ENCODE measurements around the gene LAMC2. TPM values are rescaled to one million over a fixed set of nuclear protein-coding genes. Genes with fewer than 3 reads are reported as not detected.

The LAMC2 gene
- polyA plus RNA-seq, 6 donors from 2014 or later: not detected

DNA sequence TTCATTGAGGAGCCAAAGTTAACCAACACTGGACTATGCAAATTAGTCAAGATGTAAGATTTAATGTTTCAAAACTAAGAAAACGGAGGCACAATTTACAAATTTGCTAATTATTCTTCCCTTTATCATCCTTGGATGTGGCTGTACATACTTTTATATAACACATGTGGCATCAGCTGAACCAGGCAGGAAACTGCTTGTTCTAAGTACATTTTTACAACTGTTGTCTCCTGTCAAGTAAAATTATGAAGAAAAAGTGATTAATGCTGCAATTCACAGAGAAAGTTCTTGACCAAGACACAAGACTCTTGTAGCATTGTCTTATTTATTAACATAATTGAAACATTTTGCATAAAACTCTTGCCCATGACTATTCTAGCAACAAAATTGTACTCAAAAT is 61.9 kb downstream of the LAMC2 start:
- DNase-seq (no peak), ATAC-seq (ENCODE audit: low read depth in 2 of 2) (no peak)
- no peaks in the 10 kb centered on the region for H3K4me1 Mint-ChIP-seq
- H3K9me3 Mint-ChIP-seq: peaks cover 0 to 2% (median 0%) of the 10 kb centered on the region in 7 donors
- H3K27ac Mint-ChIP-seq: no peak overlapping the region
- no peak overlapping the region for H3K4me3 Mint-ChIP-seq
- H3K36me3 Mint-ChIP-seq: no peaks in the 10 kb centered on the region
- H3K27me3 Mint-ChIP-seq: peaks cover 36 to 58% (median 57%) of the 10 kb centered on the region in 3 donors

DNA sequence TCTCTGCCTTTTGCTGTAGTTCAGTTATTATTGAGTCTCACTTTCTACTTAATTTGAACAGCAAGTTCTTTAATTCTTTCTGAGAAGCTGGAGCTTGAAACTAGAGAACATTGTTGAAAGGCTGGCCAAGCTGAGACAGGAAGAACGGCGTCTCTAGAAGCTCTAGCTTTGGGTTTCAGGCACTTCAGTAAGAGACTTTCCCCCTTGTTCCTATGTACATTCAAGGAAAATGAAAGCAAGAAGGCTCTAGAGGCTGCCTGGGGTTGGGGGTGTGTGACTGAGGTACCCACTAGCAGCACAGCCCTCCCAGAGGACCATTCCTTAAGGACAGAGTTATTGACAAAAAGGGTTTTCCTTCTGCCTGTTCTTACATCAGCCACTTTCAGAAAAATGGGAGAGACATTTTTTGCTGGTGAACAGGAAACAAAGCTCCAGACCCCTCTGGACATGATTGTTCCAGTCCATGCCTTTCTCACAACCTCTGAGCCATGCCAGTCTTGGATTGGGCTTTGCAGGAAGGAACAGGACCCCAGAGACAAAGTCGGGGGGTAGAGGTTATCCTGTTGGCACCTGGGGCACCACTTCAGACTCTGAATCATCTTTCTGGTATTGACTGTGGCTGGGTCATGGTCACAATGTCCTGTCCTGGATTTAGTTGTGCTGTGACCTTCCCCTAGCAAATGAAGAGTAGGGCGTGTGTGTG is 63.1 kb downstream of the LAMC2 start:
- Mint-ChIP-seq H3K9me3 (peaks cover 0 to 2% (median 0%) of the 10 kb centered on the region in 7 donors), H3K4me3 (no peak overlapping the region)
- no peak for ATAC-seq (ENCODE audit: low read depth in 2 of 2)

DNA sequence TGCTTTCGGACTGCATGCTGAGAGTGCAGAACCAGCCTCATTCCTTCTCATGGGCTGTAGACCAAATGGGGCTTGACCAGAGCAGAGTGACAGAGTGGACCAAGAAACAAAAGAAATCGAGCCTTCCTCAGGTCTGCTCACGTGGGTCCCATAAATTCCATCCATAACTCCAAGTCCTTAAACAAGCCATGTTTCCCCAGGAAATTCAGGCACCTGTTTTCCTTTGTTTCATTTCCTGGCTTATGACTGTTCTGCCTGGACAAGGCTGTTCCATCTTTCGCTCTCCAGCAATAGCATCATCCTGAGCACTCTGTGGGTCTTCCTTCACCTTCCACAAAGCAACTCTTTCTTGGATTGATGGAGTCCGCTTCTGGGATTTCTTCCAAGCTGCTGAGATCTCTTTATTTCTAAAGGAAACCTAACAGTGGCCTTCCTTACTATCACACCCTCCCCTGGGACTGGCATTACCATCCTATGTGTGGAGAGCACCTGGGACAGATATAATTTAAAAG is 63.9 kb downstream of the LAMC2 start:
- no peak overlapping the region for H3K27ac Mint-ChIP-seq
- H3K4me1 Mint-ChIP-seq: no peaks in the 10 kb centered on the region
- ATAC-seq (ENCODE audit: low read depth in 2 of 2): no peak

More for the DNA sequence above, 63.1 kb downstream of the LAMC2 start:
- no peaks in the 10 kb centered on the region for H3K4me1 Mint-ChIP-seq
- H3K27me3 Mint-ChIP-seq: peaks cover 40 to 48% (median 47%) of the 10 kb centered on the region in 3 donors
- no peaks in the 10 kb centered on the region for H3K36me3 Mint-ChIP-seq
- H3K27ac Mint-ChIP-seq: no peak overlapping the region
- no peak for DNase-seq

DNA sequence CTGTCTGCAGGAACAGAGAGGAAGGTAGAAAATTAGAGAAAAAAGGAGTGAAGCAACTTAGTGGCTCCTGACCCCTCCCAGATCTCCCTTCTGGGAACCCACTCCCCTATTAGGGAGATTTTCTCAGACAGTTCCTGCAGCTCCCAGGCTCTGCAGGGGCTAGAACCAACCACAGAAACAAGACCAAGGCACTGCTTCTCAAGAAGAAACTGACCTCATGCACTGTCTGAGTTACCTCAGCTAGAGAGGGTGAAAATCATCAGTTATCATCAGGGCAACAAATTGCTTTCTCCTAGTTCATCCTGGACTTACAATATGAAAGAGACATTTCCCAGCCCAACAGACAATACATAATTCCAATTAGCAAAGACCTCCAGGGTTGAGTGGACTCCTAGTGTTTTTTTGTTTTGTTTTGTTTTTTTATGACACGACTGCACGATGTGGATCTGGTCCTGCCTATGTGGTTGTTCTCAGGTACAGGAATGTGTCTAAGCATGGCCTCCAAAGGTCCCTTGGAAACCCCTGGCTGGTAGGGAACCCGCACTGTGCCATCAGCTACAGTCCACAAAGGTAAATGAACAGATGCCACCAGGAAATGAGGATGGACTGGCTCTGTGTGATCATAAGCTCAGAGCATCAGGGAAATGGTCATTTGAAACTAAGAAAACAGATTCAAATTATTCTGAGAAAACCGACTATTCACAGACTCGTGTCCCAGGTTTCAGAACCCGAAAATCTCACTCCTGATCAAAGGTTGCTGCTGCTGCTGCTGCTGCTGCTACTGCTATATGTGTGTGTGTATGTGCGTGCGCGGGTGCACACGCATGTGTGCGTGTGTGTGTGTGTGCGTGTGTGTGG is 65.3 kb downstream of the LAMC2 start:
- DNase-seq (no peak), ATAC-seq (ENCODE audit: low read depth in 2 of 2) (no peak)
- Mint-ChIP-seq H3K4me1 (no peaks in the 10 kb centered on the region), H3K36me3 (no peaks in the 10 kb centered on the region), H3K27me3 (peaks cover 33 to 46% (median 38%) of the 10 kb centered on the region in 3 donors), H3K4me3 (no peak overlapping the region), H3K9me3 (peaks cover 0 to 8% (median 0%) of the 10 kb centered on the region in 7 donors), H3K27ac (no peak overlapping the region)

More for the DNA sequence above, 63.9 kb downstream of the LAMC2 start:
- no peak for DNase-seq
- Mint-ChIP-seq H3K27me3 (peaks cover 40 to 47% (median 47%) of the 10 kb centered on the region in 3 donors), H3K9me3 (peaks cover 0 to 4% (median 0%) of the 10 kb centered on the region in 7 donors), H3K4me3 (no peak overlapping the region), H3K36me3 (no peaks in the 10 kb centered on the region)

DNA sequence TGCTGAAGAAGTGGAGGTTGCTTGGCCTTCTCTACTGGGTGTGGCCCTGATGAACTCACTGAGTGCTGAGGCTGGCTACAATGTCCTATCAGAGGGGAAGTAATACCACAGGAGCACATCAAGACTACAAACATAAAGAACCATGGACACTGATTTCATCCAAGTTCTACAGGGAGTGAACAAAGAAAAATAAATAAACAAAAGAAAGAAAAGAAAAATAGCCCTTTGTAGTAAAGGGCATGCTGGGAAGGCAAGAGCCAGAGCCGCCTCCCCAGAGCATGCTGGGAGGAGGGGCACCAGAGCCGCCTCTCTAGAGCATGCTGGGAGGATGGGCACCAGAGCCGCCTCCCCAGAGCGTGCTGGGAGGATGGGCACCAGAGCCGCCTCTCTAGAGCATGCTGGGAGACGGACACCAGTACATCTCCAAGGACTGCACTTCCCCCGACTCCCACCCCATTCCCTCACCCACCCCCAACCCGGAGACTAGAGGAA is 65.9 kb downstream of the LAMC2 start:
- Mint-ChIP-seq H3K9me3 (peaks cover 0 to 8% (median 0%) of the 10 kb centered on the region in 7 donors), H3K27ac (no peak overlapping the region), H3K4me1 (no peaks in the 10 kb centered on the region), H3K4me3 (no peak overlapping the region), H3K36me3 (no peaks in the 10 kb centered on the region), H3K27me3 (peaks cover 29 to 43% (median 31%) of the 10 kb centered on the region in 3 donors)
- ATAC-seq (ENCODE audit: low read depth in 2 of 2) (no peak), DNase-seq (no peak)

DNA sequence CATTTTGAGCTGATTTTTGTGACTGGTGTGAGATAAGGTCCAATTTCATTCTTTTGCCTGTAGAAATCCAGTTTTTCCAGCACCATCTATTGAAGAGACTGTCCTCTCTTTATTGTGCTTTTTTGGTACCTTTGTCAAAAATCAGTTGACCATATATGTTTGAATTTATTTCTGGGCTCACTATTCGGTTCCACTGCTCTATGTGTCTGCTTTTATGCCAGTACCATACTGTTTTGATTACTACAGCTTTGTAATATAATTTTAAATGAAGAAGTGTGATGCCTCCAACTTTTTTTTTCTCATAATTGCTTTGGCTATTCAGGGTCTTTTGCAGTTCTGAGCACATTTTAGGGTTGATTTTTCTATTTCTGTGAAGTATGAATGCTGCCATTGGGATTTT is 69.0 kb downstream of the LAMC2 start:
- Mint-ChIP-seq H3K27ac (no peak overlapping the region), H3K4me1 (no peaks in the 10 kb centered on the region), H3K4me3 (no peak overlapping the region), H3K9me3 (peaks cover 0 to 8% (median 0%) of the 10 kb centered on the region in 7 donors), H3K36me3 (no peaks in the 10 kb centered on the region), H3K27me3 (peaks cover 26 to 46% (median 30%) of the 10 kb centered on the region in 3 donors)
- no peak for DNase-seq
- ATAC-seq (ENCODE audit: low read depth in 2 of 2): no peak

DNA sequence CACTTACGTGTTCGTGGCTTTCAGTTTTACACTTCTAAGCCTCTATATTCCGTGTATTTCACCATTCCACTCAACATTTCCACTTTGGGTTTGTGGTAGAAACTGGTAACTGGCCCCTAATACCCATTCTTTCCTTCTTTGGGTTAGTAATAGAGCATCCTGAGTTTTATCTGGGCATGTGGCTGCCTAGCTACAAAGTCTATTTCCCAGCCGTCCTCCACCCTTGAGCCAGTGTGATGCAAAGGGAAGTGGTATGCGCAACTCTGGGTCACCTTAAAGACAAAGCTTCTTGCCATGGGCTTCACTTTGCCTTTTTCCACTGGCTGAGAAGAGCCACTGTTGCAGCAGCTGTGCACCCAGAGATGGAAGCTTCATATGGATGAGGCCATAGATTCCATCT is 73.9 kb downstream of the LAMC2 start:
- no peak overlapping the region for H3K27ac Mint-ChIP-seq
- no peaks in the 10 kb centered on the region for H3K36me3 Mint-ChIP-seq
- peaks cover 19 to 55% (median 21%) of the 10 kb centered on the region in 3 donors for H3K27me3 Mint-ChIP-seq
- no peak for ATAC-seq (ENCODE audit: low read depth in 2 of 2)
- no peak overlapping the region for H3K4me3 Mint-ChIP-seq
- no peaks in the 10 kb centered on the region for H3K4me1 Mint-ChIP-seq
- DNase-seq: no peak
- H3K9me3 Mint-ChIP-seq: peaks cover 0 to 8% (median 0%) of the 10 kb centered on the region in 7 donors

DNA sequence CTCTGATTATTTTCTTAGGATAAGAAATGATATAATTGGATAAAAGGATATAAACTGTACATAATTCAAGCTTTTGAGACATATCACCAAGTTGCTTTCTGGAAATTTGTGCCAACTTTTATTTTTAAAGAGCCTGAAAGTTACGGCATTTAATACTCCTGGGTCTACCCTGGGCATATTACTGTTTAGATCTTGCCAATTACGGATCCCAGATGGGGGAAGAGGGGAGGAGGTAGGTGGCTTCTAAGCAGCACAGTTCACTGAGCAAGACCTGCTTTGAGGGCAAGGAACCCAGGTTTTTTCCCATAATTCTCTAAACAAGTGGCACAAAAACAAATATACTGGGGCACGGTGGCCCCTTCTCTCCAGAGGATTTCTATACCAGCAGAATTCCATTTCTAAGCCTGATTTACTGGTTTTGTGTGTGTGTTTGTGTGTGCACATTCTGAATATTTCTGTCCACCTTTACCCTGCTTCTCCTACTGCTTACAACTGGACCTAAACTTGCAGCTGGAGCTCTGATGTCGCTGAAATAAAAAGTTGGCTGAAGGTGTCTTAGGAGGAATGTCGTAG is 76.7 kb downstream of the LAMC2 start:
- ATAC-seq (ENCODE audit: low read depth in 2 of 2) (no peak), DNase-seq (no peak)
- H3K27me3 Mint-ChIP-seq: peaks cover 31 to 57% (median 47%) of the 10 kb centered on the region in 3 donors
- no peak overlapping the region for H3K27ac Mint-ChIP-seq
- H3K36me3 Mint-ChIP-seq: no peaks in the 10 kb centered on the region
- H3K4me1 Mint-ChIP-seq: no peaks in the 10 kb centered on the region
- H3K4me3 Mint-ChIP-seq: no peak overlapping the region
- no peaks in the 10 kb centered on the region for H3K9me3 Mint-ChIP-seq

DNA sequence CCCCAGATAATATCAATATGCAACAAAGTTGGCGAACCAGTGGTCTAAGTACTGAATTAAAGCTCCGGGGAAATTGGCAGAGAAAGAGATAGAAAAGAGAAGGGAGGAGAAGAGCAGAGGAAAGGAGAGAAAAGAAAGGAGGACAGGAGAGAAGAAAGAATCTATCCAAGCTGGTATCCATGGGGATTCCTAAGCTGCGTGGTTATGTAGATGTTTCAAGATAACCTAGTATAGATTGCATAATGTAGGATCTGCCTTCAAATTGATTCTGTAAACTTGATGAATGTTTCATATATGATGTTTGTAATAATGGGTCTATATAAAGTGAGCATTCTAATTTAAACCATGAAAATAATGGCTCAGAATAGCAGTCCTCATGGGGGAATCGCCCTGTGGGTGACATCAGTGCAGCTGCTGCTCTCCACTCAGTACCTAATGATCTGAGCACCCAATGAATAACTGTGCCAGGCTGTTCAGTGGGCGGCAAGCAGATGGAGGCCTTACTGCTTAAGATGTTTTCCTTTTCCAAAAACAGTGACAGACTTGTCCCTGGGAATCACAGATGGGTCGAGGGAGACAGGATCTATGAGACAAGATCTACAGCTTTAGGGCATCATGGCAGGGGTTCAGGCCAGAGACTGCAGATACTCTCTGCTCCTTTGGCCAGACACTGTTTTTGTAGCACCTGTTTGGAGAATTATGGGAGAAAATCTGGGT is 78.0 kb downstream of the LAMC2 start:
- ATAC-seq (ENCODE audit: low read depth in 2 of 2) (no peak), DNase-seq (no peak)
- Mint-ChIP-seq H3K4me3 (peak overlapping the region in 1 of 8 donors; percentile 58), H3K27ac (no peak overlapping the region), H3K36me3 (no peaks in the 10 kb centered on the region), H3K27me3 (peaks cover 33 to 54% (median 52%) of the 10 kb centered on the region in 3 donors), H3K4me1 (no peaks in the 10 kb centered on the region), H3K9me3 (peaks cover 0 to 2% (median 0%) of the 10 kb centered on the region in 7 donors)

DNA sequence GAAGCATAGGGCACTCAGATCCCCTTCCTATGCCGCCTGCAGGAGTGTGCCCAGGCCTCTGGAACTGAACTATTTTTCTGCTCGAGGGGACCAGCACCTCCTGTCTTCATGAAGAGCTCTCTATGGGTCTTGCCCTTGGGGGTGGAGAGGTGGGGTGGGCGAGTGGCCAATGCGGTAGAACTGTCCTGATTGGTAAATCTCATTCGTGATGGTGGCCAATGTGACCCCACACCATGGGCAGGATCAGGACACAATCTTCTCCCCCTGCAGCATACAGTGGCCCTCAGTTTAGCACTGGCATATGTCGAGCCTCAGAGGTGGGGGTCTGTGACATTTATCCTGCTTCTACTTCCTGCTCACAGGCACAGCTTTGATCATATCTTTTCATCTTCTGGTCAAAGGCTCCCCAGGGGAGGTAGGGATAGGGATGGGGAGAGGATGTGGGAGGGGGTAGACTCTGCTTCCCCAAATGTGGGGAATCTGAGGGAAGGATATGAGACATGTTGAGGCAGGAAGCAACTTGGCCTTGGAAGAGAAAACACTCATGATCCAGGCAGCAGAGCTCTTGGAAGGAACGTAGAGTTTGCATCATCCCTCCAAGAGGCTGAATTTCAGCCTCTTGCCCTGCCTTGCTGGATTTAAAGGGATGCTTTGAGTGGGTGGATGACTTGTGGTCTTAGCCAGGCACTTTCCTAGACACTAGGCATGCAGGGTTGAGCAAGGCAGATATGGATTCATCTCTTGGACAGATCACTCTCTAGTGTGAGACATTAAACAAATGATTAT is 81.8 kb downstream of the LAMC2 start:
- no peak for ATAC-seq (ENCODE audit: low read depth in 2 of 2)
- H3K36me3 Mint-ChIP-seq: no peaks in the 10 kb centered on the region

DNA sequence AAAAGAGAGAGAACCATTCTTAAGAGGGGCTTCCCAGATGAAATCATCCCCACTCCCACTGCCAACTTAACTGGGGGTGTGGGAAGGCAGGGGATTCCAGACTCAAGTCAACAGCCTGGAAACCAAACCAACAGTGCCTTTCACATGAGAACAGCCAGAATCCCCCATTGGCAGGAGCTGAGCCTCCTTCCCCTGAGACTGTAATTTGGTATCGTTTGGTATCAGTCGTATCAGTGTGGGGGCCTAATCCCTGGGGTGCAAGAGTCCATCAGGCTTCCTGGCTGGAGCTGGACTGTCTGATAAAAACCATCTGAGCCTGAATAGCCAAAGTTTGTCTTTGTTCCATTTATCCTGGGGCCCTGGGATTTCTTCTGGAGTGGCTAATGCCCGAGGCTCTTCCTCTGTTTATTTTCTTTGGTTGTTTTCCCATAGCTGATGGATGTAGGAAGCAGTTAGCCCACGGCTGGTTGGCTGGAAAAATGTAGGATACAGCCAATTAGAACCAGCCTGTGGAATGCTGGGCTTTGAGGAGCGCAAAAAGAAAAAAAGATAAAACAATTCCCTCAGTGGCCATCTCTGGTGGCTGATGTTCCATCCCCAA is 84.6 kb downstream of the LAMC2 start:
- DNase-seq (no peak), ATAC-seq (ENCODE audit: low read depth in 2 of 2) (no peak)
- Mint-ChIP-seq H3K4me1 (no peaks in the 10 kb centered on the region), H3K27me3 (peaks cover 20 to 42% (median 35%) of the 10 kb centered on the region in 3 donors), H3K4me3 (no peak overlapping the region), H3K27ac (no peak overlapping the region), H3K36me3 (no peaks in the 10 kb centered on the region), H3K9me3 (peaks cover 0 to 2% (median 0%) of the 10 kb centered on the region in 7 donors)

More for the DNA sequence above, 81.8 kb downstream of the LAMC2 start:
- no peak overlapping the region for H3K4me3 Mint-ChIP-seq
- no peaks in the 10 kb centered on the region for H3K4me1 Mint-ChIP-seq
- DNase-seq: no peak
- peaks cover 0 to 2% (median 0%) of the 10 kb centered on the region in 7 donors for H3K9me3 Mint-ChIP-seq
- H3K27me3 Mint-ChIP-seq: peaks cover 28 to 47% (median 43%) of the 10 kb centered on the region in 3 donors
- no peak overlapping the region for H3K27ac Mint-ChIP-seq

DNA sequence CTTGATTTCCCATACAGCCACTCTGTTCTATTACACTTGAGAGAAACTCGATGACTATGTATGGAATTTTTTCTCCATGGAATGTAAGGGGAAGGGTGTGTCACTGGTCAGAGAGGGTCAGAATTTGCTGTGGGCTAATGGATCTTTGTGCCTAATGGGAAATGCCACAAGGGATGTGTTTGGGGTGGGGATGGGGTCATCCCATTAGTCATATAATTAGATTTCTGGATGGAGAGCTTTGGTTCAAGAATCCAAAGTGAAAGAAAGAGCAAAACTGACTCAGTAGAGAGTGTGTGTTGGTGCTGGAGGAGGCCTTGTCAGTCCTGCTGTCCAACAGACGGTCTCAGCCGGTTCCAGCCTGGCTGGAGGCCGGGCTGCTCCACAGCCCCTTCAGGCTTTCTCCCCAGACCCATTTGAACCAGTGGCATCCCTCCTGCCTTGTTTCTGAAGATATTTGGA is 86.4 kb downstream of the LAMC2 start:
- Mint-ChIP-seq H3K4me1 (no peaks in the 10 kb centered on the region), H3K27me3 (peaks cover 13 to 27% (median 24%) of the 10 kb centered on the region in 3 donors), H3K36me3 (no peaks in the 10 kb centered on the region), H3K27ac (peak overlapping the region in 2 of 6 donors; percentile 12 to 38), H3K9me3 (peaks cover 0 to 2% (median 0%) of the 10 kb centered on the region in 7 donors), H3K4me3 (no peak overlapping the region)
- DNase-seq (no peak), ATAC-seq (ENCODE audit: low read depth in 2 of 2) (no peak)

All from naive B cell (primary cell).